ENCODE data around the gene ADCYAP1R1.

Gene ADCYAP1R1

DNA sequence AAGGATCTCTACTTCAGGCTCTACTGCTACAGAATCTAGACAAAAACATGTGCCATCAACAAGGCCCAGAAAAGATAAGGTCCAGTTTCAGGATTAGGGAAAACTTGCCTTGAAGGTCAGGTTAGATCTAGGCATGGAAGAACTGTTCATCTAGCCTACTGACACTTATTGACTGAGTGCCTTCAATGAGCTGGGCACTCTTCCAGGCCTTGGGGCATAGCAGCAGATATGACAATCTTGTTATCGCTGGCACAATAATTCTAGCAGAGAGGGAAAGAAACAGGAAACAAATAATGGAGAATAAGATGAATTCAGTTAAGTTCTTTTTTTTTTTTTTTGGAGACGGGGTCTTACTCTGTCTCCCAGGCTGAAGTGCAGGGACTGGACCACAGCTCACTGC, 71.6 kb downstream of the ADCYAP1R1 start:
- no peaks in the 10 kb centered on the region for H3K4me1 ChIP-seq (ENCODE audit: control insufficient read depth in 1 of 2, insufficient read depth in 1 of 2, low read depth in 1 of 2, low read length in 1 of 2)
- no peaks in the 10 kb centered on the region for H3K36me3 ChIP-seq
- no peak overlapping the region for H3K27ac ChIP-seq
- TF ChIP-seq, protein P1, sequence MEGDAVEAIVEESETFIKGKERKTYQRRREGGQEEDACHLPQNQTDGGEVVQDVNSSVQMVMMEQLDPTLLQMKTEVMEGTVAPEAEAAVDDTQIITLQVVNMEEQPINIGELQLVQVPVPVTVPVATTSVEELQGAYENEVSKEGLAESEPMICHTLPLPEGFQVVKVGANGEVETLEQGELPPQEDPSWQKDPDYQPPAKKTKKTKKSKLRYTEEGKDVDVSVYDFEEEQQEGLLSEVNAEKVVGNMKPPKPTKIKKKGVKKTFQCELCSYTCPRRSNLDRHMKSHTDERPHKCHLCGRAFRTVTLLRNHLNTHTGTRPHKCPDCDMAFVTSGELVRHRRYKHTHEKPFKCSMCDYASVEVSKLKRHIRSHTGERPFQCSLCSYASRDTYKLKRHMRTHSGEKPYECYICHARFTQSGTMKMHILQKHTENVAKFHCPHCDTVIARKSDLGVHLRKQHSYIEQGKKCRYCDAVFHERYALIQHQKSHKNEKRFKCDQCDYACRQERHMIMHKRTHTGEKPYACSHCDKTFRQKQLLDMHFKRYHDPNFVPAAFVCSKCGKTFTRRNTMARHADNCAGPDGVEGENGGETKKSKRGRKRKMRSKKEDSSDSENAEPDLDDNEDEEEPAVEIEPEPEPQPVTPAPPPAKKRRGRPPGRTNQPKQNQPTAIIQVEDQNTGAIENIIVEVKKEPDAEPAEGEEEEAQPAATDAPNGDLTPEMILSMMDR (IDR thresholded peaks at IDR 0.05), result no peak
- H3K27me3 ChIP-seq, result peaks cover 8% of the 10 kb centered on the region
- H3K4me3 ChIP-seq (ENCODE audit: low read depth in 1 of 2, low read length in 1 of 2), result no peak overlapping the region
- no peaks in the 10 kb centered on the region for H3K9me3 ChIP-seq

DNA sequence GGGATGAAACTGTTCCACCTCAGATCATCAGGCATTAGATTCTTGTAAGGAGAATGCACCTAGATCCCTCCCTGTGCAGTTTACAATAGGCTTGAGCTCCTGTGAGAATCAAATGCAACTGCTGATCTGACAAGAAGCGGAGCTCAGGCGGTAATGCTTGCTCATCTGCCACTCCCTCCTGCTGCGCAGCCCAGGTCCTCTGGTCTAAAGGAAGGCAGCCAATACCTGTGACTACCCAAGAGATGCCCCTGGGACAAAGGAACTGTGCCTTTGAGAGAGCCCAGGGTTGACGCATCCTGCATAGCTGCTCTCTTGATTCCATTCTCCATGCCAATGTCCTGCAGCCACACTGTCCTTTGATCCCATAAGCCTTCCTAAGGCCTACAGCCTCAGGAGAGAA, 73.1 kb downstream of the ADCYAP1R1 start:
- TF ChIP-seq, protein P1 (IDR thresholded peaks at IDR 0.05), result no peak
- H3K27me3 ChIP-seq, result no peaks in the 10 kb centered on the region
- no peaks in the 10 kb centered on the region for H3K36me3 ChIP-seq
- H3K4me1 ChIP-seq (ENCODE audit: control insufficient read depth in 1 of 2, insufficient read depth in 1 of 2, low read depth in 1 of 2, low read length in 1 of 2), result no peaks in the 10 kb centered on the region
- H3K27ac ChIP-seq, result no peak overlapping the region
- no peaks in the 10 kb centered on the region for H3K9me3 ChIP-seq
- no peak overlapping the region for H3K4me3 ChIP-seq (ENCODE audit: low read depth in 1 of 2, low read length in 1 of 2)

DNA sequence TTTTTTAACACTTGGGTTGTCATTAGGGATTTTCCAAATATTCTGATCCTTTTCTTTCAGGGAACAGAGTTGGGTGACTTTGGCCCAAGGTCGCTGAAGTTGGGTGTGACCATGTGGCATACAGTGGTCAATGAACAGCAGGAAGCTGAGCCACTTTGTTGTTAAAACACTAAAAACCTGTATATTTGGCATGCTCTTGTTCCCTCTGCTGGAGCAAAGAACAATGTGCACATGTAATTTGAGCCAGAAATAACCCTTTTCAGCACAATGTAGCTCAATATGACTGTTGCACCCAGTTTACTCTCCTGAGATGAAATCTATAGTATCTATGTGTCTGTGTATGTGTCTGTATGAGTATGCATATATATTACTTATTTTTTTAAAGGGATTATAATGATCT, 74.9 kb downstream of the ADCYAP1R1 start:
- TF ChIP-seq, protein P1 (IDR thresholded peaks at IDR 0.05), result no peak
- Histone ChIP-seq H3K27me3 (no peaks in the 10 kb centered on the region), H3K27ac (no peak overlapping the region), H3K9me3 (no peaks in the 10 kb centered on the region), H3K36me3 (no peaks in the 10 kb centered on the region), H3K4me3 (ENCODE audit: low read depth in 1 of 2, low read length in 1 of 2) (no peak overlapping the region), H3K4me1 (ENCODE audit: control insufficient read depth in 1 of 2, insufficient read depth in 1 of 2, low read depth in 1 of 2, low read length in 1 of 2) (no peaks in the 10 kb centered on the region)

DNA sequence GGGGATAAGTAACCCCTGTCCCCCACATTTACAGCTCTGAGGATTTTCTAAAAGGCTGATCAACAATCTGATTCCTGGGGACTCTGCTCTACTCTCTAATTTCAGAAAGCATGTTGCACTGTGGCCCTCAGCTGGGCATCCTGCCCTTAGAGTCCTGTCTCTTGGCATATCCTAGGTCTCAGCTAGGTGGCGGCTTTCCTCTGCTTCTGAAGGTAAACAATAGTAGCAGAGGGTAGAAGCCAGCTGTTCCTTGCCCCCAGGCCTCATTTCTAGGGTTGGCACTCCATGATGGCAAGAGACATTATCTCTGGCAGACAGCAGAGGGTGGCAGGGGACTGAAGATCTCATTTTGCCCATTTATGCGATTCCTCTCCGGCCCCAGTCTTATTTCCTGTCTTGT, 77.0 kb downstream of the ADCYAP1R1 start:
- H3K4me3 ChIP-seq (ENCODE audit: low read depth in 1 of 2, low read length in 1 of 2), result no peak overlapping the region
- TF ChIP-seq, protein P1 (IDR thresholded peaks at IDR 0.05), result no peak
- no peaks in the 10 kb centered on the region for H3K36me3 ChIP-seq
- H3K27me3 ChIP-seq, result no peaks in the 10 kb centered on the region
- H3K27ac ChIP-seq, result no peak overlapping the region
- no peaks in the 10 kb centered on the region for H3K4me1 ChIP-seq (ENCODE audit: control insufficient read depth in 1 of 2, insufficient read depth in 1 of 2, low read depth in 1 of 2, low read length in 1 of 2)
- no peaks in the 10 kb centered on the region for H3K9me3 ChIP-seq

DNA sequence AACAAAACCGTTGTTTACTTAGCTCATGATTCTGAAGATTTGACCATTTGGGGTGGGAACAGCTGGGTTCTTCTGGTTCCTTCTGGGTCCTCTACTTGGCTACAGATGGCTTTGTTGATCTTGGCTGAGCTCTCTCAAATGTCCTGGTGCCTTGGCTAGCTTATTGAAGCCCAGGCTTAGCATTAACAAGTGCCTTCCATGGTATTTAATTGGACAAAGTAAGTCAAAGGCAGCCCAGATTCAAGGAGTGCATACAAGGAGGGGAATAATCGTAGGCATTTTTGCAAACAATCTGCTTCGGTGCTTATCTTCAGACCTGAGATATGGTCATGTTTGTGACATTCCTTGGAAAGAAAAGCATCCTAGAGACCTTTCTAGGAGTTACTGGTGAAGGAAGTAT, 81.4 kb downstream of the ADCYAP1R1 start:
- Histone ChIP-seq H3K27me3 (no peaks in the 10 kb centered on the region), H3K36me3 (no peaks in the 10 kb centered on the region), H3K27ac (no peak overlapping the region), H3K9me3 (no peaks in the 10 kb centered on the region), H3K4me3 (ENCODE audit: low read depth in 1 of 2, low read length in 1 of 2) (no peak overlapping the region), H3K4me1 (ENCODE audit: control insufficient read depth in 1 of 2, insufficient read depth in 1 of 2, low read depth in 1 of 2, low read length in 1 of 2) (no peaks in the 10 kb centered on the region)
- TF ChIP-seq, protein P1 (IDR thresholded peaks at IDR 0.05), result no peak

All from neutrophil (primary cell).